GM12878 (cell line): ENCODE data around the gene FYTTD1.
A peak's percentile ranks its signal among the peaks of the same experiment; 100 is the strongest.

Source experiments
- MTA2 ChIP-seq: fragments of 450-650 bp; IDR thresholded peaks from 2 replicates; pipeline ENCODE4 v1.6.1; 2016; ENCODE audit warnings: low read depth, mild to moderate bottlenecking, moderate library complexity
- SIN3A ChIP-seq: IDR thresholded peaks from 2 replicates; pipeline ENCODE4 v1.6.1; 2012; ENCODE audit warnings: low read depth, low read length, improper control_type of control experiment

DNA sequence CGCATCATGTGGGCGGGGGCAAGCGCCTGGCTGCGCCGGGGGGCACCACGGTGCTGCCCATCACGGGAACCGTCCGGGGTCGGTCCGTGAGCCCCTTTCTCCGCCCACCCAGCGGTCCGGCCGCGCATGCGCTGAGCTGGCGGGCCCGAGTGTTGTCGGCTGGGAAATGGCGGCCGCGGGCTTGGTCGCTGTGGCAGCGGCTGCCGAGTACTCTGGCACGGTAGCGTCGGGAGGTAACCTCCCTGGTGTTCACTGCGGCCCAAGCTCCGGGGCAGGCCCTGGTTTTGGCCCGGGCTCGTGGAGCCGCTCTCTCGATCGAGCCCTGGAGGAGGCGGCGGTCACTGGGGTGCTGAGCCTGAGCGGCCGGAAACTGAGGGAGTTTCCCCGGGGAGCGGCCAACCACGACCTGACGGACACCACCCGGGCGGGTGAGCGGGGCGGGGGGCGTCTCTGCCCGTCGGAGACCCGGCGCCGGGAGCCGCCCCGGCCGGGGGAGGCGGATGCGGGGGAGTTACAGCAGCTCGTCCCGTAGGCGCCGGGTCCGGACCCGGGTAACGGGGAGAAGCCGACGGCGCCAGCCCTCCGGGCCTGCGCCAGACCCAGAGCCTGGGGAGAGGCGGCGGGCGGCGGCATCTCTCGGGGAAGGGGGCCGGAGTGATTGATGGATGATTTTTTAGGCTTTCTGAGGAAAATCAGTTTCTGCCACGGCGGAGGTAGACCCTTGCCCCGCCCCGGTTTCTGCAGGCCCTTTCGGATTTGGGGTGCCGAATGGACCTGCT, 41.6 kb downstream of the FYTTD1 start, which contains the start of gene LRCH3:
- TF ChIP-seq SIN3A, result peak; percentile 49; the same call in 1 of the 2 replicates
- TF ChIP-seq MTA2, result no peak
